LNCaP clone FGC (cell line): ENCODE results near the gene LIX1L.

Experiments
- DNase-seq: peaks from one replicate; pipeline ENCODE4 v3.0.0-alpha.2; 2011; ENCODE audit warnings: low read depth
- H3K4me3 ChIP-seq: 2 replicates; pipeline ENCODE4 v1.5.1; 2011; ENCODE audit warnings: mild to moderate bottlenecking, low read depth, low read length, control low read depth
- CTCF ChIP-seq: IDR thresholded peaks from 2 replicates; pipeline ENCODE4 v1.5.1; 2012; ENCODE audit warnings: mild to moderate bottlenecking; ENCODE audit not compliant: control insufficient read depth, insufficient read depth; ENCODE audit errors: extremely low read depth

Gene LIX1L

GRCh38 chr1:145892486-145893087 is 65.2 kb downstream of the LIX1L start:
- DNase-seq = no peak
- H3K4me3 ChIP-seq = peak overlapping the region; percentile 3; the same call in 1 of the 2 replicates
- TF ChIP-seq CTCF = no peak

- H3K4me3 ChIP-seq = peak overlapping the region; percentile 26
- peak; percentile 86 for TF ChIP-seq CTCF
- DNase-seq = peak; percentile 95
Measured at GRCh38 chr1:145891587-145892485, 66.0 kb downstream of the LIX1L start.

- TF ChIP-seq CTCF = no peak
- peak; percentile 91 for DNase-seq
- H3K4me3 ChIP-seq = peak overlapping the region; percentile 26
Measured at GRCh38 chr1:145891143-145891542, 66.7 kb downstream of the LIX1L start.

- TF ChIP-seq CTCF = no peak
- DNase-seq = no peak
- no peak overlapping the region for H3K4me3 ChIP-seq
Measured at GRCh38 chr1:145889722-145890121, 68.1 kb downstream of the LIX1L start.

GRCh38 chr1:145887631-145888030 is 70.2 kb downstream of the LIX1L start:
- no peak for TF ChIP-seq CTCF
- DNase-seq = no peak
- no peak overlapping the region for H3K4me3 ChIP-seq

- no peak for TF ChIP-seq CTCF
- DNase-seq = no peak
- H3K4me3 ChIP-seq = no peak overlapping the region
Measured at GRCh38 chr1:145886816-145887215, 71.0 kb downstream of the LIX1L start.
